Sigmoid colon (tissue), 4 donors: Measurements from ENCODE around the gene KRT17.

ENCODE experiments used
- CTCF ChIP-seq, 4 experiments: fragments of 450-650 bp in 3 of 4; fragments of 200-600 bp in 1 of 4; IDR thresholded peaks; one replicate each; pipeline ENCODE4 v1.5.1; 2016 to 2019; ENCODE audit warnings: antibody characterized with exemption in 4 of 4, mild to moderate bottlenecking in 3 of 4, moderate library complexity in 2 of 4
- EP300 ChIP-seq, 4 donors: sonication (generic); formaldehyde crosslinking; IDR thresholded peaks; one replicate each; pipeline ENCODE4 v1.6.1; 2017; ENCODE audit warnings: antibody characterized with exemption in 4 of 4
- POLR2A ChIP-seq, 2 donors: fragments of 450-650 bp; IDR thresholded peaks; one replicate each; pipeline ENCODE4 v1.6.1; 2016; ENCODE audit warnings: antibody characterized with exemption in 2 of 2, mild to moderate bottlenecking in 2 of 2, moderate library complexity in 2 of 2

- TF ChIP-seq EP300 (IDR thresholded peaks at IDR 0.05) (no peak), POLR2A (IDR thresholded peaks at IDR 0.05) (no peak), CTCF (IDR thresholded peaks at IDR 0.05) (no peak)
Measured at GRCh38 chr17:41615454-41615853, 8.9 kb downstream of the KRT17 start.
